Ascending aorta (tissue), 2 donors: ENCODE measurements around the gene TRMT61A. TPM values are rescaled to one million over a fixed set of nuclear protein-coding genes. Genes with fewer than 3 reads are reported as not detected.

Experiments
- DNase-seq, 2 donors: peaks; one replicate each; pipeline ENCODE4 v3.0.0-alpha.2; 2019; ENCODE audit warnings: low spot score in 2 of 2
- H3K27ac ChIP-seq, 2 donors: fragments of 200-600 bp; sonication (generic); one replicate each; pipeline ENCODE4 v1.5.1; 2016 to 2017; ENCODE audit warnings: mild to moderate bottlenecking in 1 of 2
- H3K27me3 ChIP-seq: fragments of 200-600 bp; sonication (generic); one replicate; pipeline ENCODE4 v1.5.1; 2017
- H3K36me3 ChIP-seq, 2 donors: fragments of 200-600 bp; sonication (generic); one replicate each; pipeline ENCODE4 v1.5.1; 2016
- H3K4me1 ChIP-seq, 2 donors: fragments of 200-600 bp; sonication (generic); one replicate each; pipeline ENCODE4 v1.5.1; 2016 to 2017; ENCODE audit warnings: mild to moderate bottlenecking in 1 of 2
- H3K4me3 ChIP-seq, 2 donors: fragments of 200-600 bp; sonication (generic); one replicate each; pipeline ENCODE4 v1.5.1; 2016 to 2017; ENCODE audit warnings: mild to moderate bottlenecking in 1 of 2
- H3K9me3 ChIP-seq, 2 donors: fragments of 200-600 bp; sonication (generic); one replicate each; pipeline ENCODE4 v1.5.1; 2016
- intact Hi-C: fragments of 100-400 bp; cut with DNase I; formaldehyde crosslinking; loops from one replicate; pipeline ENCODE4 v1.15.1; 2023
- total RNA-seq: library from RNA; depleted of rRNA; stranded (reverse); fragments of >200 nt; gene quantifications from one replicate; pipeline ENCODE4 v1.1.0, GENCODE V29; 2016
- TF ChIP-seq, protein P1 (sequence below), 3 experiments: fragments of 200-600 bp in 2 of 3; fragments of 450-650 bp in 1 of 3; sonication (generic) in 2 of 3; IDR thresholded peaks; one replicate each; pipeline ENCODE4 v1.5.1; 2016 to 2019; ENCODE audit warnings: antibody characterized with exemption in 3 of 3, mild to moderate bottlenecking in 1 of 3, moderate library complexity in 1 of 3

TRMT61A gene
- total RNA-seq, 1 donor from 2014 or later, result 31.2 TPM

GRCh38 chr14:103549361-103550311 is 20.6 kb downstream of the TRMT61A start:
- DNase-seq, result peak in 1 of 2 donors; percentile 64
- H3K27ac ChIP-seq, result peak overlapping the region; percentile 95 to 97
- intact Hi-C loops, result loop anchor here (2.0 to 10.0 kb wide), 3 partner anchors 37 to 1235 kb away; partner anchors contain the start of genes EIF5 and ZNF839

GRCh38 chr14:103550451-103551337 is 21.7 kb downstream of the TRMT61A start:
- Histone ChIP-seq H3K4me3 (peak overlapping the region; percentile 36 to 48), H3K9me3 (no peaks in the 10 kb centered on the region), H3K27ac (peak overlapping the region; percentile 95 to 97), H3K36me3 (peaks cover 0 to under 1% of the 10 kb centered on the region in 2 donors), H3K4me1 (peaks cover 19 to 43% of the 10 kb centered on the region in 2 donors), H3K27me3 (no peaks in the 10 kb centered on the region)
- TF ChIP-seq, protein P1, sequence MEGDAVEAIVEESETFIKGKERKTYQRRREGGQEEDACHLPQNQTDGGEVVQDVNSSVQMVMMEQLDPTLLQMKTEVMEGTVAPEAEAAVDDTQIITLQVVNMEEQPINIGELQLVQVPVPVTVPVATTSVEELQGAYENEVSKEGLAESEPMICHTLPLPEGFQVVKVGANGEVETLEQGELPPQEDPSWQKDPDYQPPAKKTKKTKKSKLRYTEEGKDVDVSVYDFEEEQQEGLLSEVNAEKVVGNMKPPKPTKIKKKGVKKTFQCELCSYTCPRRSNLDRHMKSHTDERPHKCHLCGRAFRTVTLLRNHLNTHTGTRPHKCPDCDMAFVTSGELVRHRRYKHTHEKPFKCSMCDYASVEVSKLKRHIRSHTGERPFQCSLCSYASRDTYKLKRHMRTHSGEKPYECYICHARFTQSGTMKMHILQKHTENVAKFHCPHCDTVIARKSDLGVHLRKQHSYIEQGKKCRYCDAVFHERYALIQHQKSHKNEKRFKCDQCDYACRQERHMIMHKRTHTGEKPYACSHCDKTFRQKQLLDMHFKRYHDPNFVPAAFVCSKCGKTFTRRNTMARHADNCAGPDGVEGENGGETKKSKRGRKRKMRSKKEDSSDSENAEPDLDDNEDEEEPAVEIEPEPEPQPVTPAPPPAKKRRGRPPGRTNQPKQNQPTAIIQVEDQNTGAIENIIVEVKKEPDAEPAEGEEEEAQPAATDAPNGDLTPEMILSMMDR (IDR thresholded peaks at IDR 0.05), result no peak
- DNase-seq, result peak in 1 of 2 donors; percentile 70
- intact Hi-C loops, result loop anchor here (2.0 to 10.0 kb wide), 3 partner anchors 38 to 1236 kb away; partner anchors contain the start of genes EIF5 and ZNF839

More at GRCh38 chr14:103549361-103550311, 20.6 kb downstream of the TRMT61A start:
- TF ChIP-seq, protein P1 (IDR thresholded peaks at IDR 0.05), result no peak
- no peaks in the 10 kb centered on the region for H3K36me3 ChIP-seq
- no peaks in the 10 kb centered on the region for H3K27me3 ChIP-seq
- H3K4me3 ChIP-seq, result no peak overlapping the region
- H3K9me3 ChIP-seq, result no peaks in the 10 kb centered on the region
- peaks cover 22 to 46% of the 10 kb centered on the region in 2 donors for H3K4me1 ChIP-seq

GRCh38 chr14:103551338-103551762 is 22.4 kb downstream of the TRMT61A start:
- intact Hi-C loops, result loop anchor here (2.0 to 10.0 kb wide), 3 partner anchors 39 to 1237 kb away; partner anchors contain the start of genes EIF5 and ZNF839
- TF ChIP-seq, protein P1 (IDR thresholded peaks at IDR 0.05), result no peak
- Histone ChIP-seq H3K36me3 (peaks cover 0 to 3% of the 10 kb centered on the region in 2 donors), H3K27me3 (no peaks in the 10 kb centered on the region), H3K27ac (peak overlapping the region; percentile 95 to 97), H3K4me1 (peaks cover 19 to 41% of the 10 kb centered on the region in 2 donors), H3K4me3 (peak overlapping the region; percentile 36 to 48), H3K9me3 (no peaks in the 10 kb centered on the region)
- peak; percentile 53 to 92 for DNase-seq

DNA sequence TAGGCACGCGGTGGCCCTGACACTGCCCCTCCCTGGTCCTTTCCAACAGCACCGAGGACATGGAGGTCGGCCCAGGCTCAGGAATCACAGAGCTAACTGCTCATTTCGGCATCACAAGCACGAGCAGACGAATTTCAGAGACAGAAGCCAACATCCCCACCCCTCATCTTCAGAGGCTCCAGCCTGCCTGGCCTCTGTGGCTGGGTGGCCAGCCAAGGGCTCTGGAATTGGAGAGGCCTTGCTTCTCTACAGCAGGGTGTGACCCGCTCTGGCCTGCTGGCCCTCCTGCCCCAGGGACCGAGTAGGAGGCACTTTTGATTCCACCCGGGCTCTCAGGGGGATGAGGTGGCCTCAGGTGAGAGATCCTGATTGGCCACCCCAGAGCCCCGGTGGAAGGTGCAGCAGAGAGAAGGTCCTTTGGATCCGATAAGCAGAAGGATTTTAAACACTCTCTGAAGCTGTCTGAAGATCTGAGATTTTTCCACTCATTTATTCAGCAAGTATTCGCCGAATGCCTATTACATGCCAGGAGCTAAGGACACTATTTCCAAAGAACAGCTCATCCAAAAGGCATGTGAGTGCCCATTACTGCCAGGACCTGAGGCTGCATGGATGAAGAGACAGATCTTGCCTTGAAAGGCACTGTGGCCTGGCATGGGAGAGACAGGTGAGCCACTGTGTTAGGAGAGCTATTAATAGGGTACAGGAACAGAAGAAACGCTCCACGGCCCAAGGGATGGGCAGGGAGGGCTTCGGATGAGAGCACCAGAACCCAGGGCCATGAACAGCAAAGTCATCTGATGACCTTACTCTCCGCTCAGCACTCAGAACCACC is 23.2 kb downstream of the TRMT61A start:
- H3K9me3 ChIP-seq, result no peaks in the 10 kb centered on the region
- peak overlapping the region; percentile 95 to 97 for H3K27ac ChIP-seq
- peaks cover 0 to 3% of the 10 kb centered on the region in 2 donors for H3K36me3 ChIP-seq
- H3K4me1 ChIP-seq, result peaks cover 19 to 38% of the 10 kb centered on the region in 2 donors
- peak overlapping the region; percentile 36 to 48 for H3K4me3 ChIP-seq
- H3K27me3 ChIP-seq, result no peaks in the 10 kb centered on the region
- DNase-seq, result peak in 1 of 2 donors; percentile 86
- intact Hi-C loops, result loop anchor here (10.0 kb wide), 2 partner anchors 217 to 1237 kb away; partner anchors contain the start of genes EIF5 and ZNF839
- TF ChIP-seq, protein P1 (IDR thresholded peaks at IDR 0.05), result no peak
